Measurements from ENCODE around the gene TCERG1L. TPM values are rescaled to one million over a fixed set of nuclear protein-coding genes. Genes with fewer than 3 reads are reported as not detected.

Gene TCERG1L
- polyA plus RNA-seq, 1 donor from 2014 or later = 0.53 TPM

- TF ChIP-seq REST (IDR thresholded peaks at IDR 0.05; ENCODE audit: borderline replicate concordance) = no peak
- TF ChIP-seq RAD21 (conservative IDR thresholded peaks at IDR 0.05) = no peak
- TF ChIP-seq CTCF (IDR thresholded peaks at IDR 0.05; ENCODE audit: poor library complexity, severe bottlenecking) = no peak
- no peak for TF ChIP-seq TAF1 (IDR thresholded peaks at IDR 0.05; ENCODE audit: low read depth)
- no peak for TF ChIP-seq EP300 (conservative IDR thresholded peaks at IDR 0.05; ENCODE audit: poor library complexity, severe bottlenecking)
- H4K20me1 ChIP-seq (ENCODE audit: insufficient read depth) = no peaks in the 10 kb centered on the region
- H3K9me3 ChIP-seq (ENCODE audit: low read length) = no peaks in the 10 kb centered on the region
Observed at GRCh38 chr10:131082991-131083481, 228.5 kb downstream of the TCERG1L start.

GRCh38 chr10:131082201-131082850, 229.2 kb downstream of the TCERG1L start:
- Histone ChIP-seq H3K9me3 (ENCODE audit: low read length) (no peaks in the 10 kb centered on the region), H3K4me2 (ENCODE audit: low read length) (no peak overlapping the region), H3K79me2 (replicated peaks; ENCODE audit: insufficient read depth, low read length) (no peaks in the 10 kb centered on the region), H3K4me3 (ENCODE audit: low read length) (no peak overlapping the region), H3K36me3 (ENCODE audit: insufficient read depth, low read length) (no peaks in the 10 kb centered on the region), H3F3A (ENCODE audit: insufficient read depth, low read length, poor library complexity, severe bottlenecking) (no peaks in the 10 kb centered on the region), H3K27me3 (ENCODE audit: insufficient read depth, low read depth, low read length) (no peaks in the 10 kb centered on the region), H2AFZ (ENCODE audit: low read depth, low read length) (no peak overlapping the region), H4K20me1 (ENCODE audit: insufficient read depth) (no peaks in the 10 kb centered on the region), H3K27ac (ENCODE audit: low read length) (no peak overlapping the region), H3K9ac (ENCODE audit: low read length) (no peak overlapping the region), H3K9me2 (ENCODE audit: insufficient read depth, low read length) (no peaks in the 10 kb centered on the region)
- TF ChIP-seq CTCF (IDR thresholded peaks at IDR 0.05; ENCODE audit: poor library complexity, severe bottlenecking) = no peak

More at GRCh38 chr10:131082991-131083481, 228.5 kb downstream of the TCERG1L start:
- no peaks in the 10 kb centered on the region for H3K9me2 ChIP-seq (ENCODE audit: insufficient read depth, low read length)
- H3F3A ChIP-seq (ENCODE audit: insufficient read depth, low read length, poor library complexity, severe bottlenecking) = no peaks in the 10 kb centered on the region
- H3K9ac ChIP-seq (ENCODE audit: low read length) = no peak overlapping the region
- no peak overlapping the region for H3K4me3 ChIP-seq (ENCODE audit: low read length)
- H3K4me2 ChIP-seq (ENCODE audit: low read length) = no peak overlapping the region
- no peaks in the 10 kb centered on the region for H3K36me3 ChIP-seq (ENCODE audit: insufficient read depth, low read length)
- no peak overlapping the region for H2AFZ ChIP-seq (ENCODE audit: low read depth, low read length)
- H3K27ac ChIP-seq (ENCODE audit: low read length) = no peak overlapping the region
- H3K27me3 ChIP-seq (ENCODE audit: insufficient read depth, low read depth, low read length) = no peaks in the 10 kb centered on the region
- H3K79me2 ChIP-seq (replicated peaks; ENCODE audit: insufficient read depth, low read length) = no peaks in the 10 kb centered on the region
